HG03520 (cell line): Measurements from ENCODE around the gene LTA.

Source experiments
- ATAC-seq: cut with Tn5 transposase; IDR thresholded peaks from one replicate; pipeline ENCODE4 v1.9.1; 2021; ENCODE audit warnings: mild to moderate bottlenecking, moderate library complexity; ENCODE audit not compliant: unreplicated experiment

The LTA gene

GRCh38 chr6:31568537-31568961, 3.5 kb upstream of the LTA start:
- ATAC-seq, result peak; percentile 68

GRCh38 chr6:31569861-31570536, 2.1 kb upstream of the LTA start:
- ATAC-seq, result no peak

DNA sequence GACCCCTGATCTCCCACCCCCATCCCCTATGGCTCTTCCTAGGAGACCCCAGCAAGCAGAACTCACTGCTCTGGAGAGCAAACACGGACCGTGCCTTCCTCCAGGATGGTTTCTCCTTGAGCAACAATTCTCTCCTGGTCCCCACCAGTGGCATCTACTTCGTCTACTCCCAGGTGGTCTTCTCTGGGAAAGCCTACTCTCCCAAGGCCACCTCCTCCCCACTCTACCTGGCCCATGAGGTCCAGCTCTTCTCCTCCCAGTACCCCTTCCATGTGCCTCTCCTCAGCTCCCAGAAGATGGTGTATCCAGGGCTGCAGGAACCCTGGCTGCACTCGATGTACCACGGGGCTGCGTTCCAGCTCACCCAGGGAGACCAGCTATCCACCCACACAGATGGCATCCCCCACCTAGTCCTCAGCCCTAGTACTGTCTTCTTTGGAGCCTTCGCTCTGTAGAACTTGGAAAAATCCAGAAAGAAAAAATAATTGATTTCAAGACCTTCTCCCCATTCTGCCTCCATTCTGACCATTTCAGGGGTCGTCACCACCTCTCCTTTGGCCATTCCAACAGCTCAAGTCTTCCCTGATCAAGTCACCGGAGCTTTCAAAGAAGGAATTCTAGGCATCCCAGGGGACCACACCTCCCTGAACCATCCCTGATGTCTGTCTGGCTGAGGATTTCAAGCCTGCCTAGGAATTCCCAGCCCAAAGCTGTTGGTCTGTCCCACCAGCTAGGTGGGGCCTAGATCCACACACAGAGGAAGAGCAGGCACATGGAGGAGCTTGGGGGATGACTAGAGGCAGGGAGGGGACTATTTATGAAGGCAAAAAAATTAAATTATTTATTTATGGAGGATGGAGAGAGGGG, 1.4 kb downstream of the LTA start:
- ATAC-seq, result no peak

DNA sequence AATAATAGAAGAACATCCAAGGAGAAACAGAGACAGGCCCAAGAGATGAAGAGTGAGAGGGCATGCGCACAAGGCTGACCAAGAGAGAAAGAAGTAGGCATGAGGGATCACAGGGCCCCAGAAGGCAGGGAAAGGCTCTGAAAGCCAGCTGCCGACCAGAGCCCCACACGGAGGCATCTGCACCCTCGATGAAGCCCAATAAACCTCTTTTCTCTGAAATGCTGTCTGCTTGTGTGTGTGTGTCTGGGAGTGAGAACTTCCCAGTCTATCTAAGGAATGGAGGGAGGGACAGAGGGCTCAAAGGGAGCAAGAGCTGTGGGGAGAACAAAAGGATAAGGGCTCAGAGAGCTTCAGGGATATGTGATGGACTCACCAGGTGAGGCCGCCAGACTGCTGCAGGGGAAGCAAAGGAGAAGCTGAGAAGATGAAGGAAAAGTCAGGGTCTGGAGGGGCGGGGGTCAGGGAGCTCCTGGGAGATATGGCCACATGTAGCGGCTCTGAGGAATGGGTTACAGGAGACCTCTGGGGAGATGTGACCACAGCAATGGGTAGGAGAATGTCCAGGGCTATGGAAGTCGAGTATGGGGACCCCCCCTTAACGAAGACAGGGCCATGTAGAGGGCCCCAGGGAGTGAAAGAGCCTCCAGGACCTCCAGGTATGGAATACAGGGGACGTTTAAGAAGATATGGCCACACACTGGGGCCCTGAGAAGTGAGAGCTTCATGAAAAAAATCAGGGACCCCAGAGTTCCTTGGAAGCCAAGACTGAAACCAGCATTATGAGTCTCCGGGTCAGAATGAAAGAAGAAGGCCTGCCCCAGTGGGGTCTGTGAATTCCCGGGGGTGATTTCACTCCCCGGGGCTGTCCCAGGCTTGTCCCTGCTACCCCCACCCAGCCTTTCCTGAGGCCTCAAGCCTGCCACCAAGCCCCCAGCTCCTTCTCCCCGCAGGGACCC, 2.3 kb downstream of the LTA start:
- no peak for ATAC-seq

DNA sequence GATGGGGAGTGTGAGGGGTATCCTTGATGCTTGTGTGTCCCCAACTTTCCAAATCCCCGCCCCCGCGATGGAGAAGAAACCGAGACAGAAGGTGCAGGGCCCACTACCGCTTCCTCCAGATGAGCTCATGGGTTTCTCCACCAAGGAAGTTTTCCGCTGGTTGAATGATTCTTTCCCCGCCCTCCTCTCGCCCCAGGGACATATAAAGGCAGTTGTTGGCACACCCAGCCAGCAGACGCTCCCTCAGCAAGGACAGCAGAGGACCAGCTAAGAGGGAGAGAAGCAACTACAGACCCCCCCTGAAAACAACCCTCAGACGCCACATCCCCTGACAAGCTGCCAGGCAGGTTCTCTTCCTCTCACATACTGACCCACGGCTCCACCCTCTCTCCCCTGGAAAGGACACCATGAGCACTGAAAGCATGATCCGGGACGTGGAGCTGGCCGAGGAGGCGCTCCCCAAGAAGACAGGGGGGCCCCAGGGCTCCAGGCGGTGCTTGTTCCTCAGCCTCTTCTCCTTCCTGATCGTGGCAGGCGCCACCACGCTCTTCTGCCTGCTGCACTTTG, 3.3 kb downstream of the LTA start, which contains the start of gene TNF:
TNF (plus strand) TSS at position 231 of the 567 bp plus-strand sequence; CDS start at position 408, 177 bp downstream.
- ATAC-seq, result no peak

DNA sequence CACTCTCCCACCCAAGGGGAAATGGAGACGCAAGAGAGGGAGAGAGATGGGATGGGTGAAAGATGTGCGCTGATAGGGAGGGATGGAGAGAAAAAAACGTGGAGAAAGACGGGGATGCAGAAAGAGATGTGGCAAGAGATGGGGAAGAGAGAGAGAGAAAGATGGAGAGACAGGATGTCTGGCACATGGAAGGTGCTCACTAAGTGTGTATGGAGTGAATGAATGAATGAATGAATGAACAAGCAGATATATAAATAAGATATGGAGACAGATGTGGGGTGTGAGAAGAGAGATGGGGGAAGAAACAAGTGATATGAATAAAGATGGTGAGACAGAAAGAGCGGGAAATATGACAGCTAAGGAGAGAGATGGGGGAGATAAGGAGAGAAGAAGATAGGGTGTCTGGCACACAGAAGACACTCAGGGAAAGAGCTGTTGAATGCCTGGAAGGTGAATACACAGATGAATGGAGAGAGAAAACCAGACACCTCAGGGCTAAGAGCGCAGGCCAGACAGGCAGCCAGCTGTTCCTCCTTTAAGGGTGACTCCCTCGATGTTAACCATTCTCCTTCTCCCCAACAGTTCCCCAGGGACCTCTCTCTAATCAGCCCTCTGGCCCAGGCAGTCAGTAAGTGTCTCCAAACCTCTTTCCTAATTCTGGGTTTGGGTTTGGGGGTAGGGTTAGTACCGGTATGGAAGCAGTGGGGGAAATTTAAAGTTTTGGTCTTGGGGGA, 4.0 kb downstream of the LTA start:
- ATAC-seq, result no peak

DNA sequence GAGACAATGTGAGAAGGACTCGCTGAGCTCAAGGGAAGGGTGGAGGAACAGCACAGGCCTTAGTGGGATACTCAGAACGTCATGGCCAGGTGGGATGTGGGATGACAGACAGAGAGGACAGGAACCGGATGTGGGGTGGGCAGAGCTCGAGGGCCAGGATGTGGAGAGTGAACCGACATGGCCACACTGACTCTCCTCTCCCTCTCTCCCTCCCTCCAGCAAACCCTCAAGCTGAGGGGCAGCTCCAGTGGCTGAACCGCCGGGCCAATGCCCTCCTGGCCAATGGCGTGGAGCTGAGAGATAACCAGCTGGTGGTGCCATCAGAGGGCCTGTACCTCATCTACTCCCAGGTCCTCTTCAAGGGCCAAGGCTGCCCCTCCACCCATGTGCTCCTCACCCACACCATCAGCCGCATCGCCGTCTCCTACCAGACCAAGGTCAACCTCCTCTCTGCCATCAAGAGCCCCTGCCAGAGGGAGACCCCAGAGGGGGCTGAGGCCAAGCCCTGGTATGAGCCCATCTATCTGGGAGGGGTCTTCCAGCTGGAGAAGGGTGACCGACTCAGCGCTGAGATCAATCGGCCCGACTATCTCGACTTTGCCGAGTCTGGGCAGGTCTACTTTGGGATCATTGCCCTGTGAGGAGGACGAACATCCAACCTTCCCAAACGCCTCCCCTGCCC, 4.9 kb downstream of the LTA start:
- no peak for ATAC-seq

DNA sequence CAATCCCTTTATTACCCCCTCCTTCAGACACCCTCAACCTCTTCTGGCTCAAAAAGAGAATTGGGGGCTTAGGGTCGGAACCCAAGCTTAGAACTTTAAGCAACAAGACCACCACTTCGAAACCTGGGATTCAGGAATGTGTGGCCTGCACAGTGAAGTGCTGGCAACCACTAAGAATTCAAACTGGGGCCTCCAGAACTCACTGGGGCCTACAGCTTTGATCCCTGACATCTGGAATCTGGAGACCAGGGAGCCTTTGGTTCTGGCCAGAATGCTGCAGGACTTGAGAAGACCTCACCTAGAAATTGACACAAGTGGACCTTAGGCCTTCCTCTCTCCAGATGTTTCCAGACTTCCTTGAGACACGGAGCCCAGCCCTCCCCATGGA, 5.5 kb downstream of the LTA start:
- ATAC-seq, result no peak

DNA sequence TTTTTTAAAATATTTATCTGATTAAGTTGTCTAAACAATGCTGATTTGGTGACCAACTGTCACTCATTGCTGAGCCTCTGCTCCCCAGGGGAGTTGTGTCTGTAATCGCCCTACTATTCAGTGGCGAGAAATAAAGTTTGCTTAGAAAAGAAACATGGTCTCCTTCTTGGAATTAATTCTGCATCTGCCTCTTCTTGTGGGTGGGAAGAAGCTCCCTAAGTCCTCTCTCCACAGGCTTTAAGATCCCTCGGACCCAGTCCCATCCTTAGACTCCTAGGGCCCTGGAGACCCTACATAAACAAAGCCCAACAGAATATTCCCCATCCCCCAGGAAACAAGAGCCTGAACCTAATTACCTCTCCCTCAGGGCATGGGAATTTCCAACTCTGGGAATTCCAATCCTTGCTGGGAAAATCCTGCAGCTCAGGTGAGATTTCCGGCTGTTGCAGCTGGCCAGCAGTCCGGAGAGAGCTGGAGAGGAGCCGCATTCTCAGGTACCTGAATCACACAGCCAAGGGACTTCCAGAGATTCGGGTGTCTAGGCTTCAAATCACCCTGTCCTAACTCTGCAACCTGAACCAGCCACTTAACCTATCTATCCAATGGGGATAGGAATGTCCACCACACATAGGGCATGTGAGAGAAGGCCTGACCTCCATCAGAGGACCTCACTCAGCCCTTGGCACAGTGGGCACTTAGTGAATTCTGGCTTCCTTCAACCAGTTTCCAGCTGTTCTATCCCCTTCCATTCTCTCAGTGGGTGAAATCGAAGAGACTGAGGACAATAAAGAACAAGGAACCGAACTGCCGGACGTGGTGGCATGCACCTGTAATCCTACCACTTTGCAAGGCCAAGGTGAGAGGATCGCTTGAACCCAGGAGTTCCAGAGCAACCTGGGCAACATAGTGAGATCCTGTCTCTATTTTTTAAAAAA, 6.4 kb downstream of the LTA start:
- no peak for ATAC-seq

- ATAC-seq, result no peak
Measured at GRCh38 chr6:31579119-31579505, 7.0 kb downstream of the LTA start.

DNA sequence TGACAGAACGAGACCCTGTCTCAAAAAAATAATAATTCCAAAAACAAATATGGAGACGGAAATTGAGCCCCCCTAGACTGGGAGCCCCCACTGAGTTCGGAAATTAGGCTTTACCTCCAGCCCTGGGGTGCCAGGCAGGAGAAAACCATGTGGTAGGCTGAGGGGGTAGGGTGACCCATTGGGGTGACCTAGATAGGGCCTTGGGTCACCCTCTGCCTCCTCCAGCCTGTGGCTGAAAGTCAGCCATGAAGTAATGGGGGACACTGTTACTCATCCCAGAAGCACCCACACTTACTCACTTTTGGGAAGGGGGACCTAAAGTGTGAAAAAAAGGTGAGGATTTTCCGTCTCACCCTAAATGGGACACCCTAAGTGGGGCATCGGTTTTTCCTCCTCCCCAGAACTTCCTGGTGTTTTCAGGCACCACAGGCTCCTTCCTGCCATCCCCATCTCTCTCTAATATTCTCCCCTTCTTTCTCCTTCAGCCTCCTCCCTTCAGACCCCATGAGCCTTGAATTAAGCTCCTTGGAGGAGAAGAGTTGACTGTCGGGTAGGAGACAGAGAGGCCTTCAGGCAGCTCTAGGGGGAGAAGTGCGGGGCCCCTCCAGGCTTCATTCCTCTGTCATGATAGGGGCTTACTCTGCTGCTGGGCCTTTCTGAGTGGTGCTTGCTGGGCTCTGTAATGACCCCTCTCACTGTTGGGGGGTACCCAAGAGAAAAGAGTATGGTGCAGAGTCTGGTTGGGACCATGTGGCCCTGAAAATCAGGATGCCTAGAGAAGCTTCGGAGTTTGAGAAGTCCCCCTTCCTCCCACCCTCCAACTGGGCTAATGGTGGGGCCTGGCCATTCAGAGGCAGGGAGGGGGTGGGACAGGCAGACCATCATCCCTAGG, 7.7 kb downstream of the LTA start:
- no peak for ATAC-seq

DNA sequence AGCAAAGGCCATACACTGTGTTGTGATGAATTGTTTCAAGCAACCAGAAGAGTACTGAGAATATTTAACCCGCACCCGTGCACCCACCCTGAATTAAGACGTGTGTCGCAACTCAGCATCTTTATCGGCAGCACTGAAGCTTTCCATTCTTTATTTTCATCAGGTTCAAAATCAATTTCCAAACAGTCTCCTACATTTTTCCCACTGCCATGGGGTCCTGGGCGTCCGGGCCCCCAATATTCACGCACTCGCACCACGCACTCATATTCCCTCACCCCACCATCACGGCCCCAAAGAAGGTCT, 8.3 kb downstream of the LTA start:
- ATAC-seq, result no peak

DNA sequence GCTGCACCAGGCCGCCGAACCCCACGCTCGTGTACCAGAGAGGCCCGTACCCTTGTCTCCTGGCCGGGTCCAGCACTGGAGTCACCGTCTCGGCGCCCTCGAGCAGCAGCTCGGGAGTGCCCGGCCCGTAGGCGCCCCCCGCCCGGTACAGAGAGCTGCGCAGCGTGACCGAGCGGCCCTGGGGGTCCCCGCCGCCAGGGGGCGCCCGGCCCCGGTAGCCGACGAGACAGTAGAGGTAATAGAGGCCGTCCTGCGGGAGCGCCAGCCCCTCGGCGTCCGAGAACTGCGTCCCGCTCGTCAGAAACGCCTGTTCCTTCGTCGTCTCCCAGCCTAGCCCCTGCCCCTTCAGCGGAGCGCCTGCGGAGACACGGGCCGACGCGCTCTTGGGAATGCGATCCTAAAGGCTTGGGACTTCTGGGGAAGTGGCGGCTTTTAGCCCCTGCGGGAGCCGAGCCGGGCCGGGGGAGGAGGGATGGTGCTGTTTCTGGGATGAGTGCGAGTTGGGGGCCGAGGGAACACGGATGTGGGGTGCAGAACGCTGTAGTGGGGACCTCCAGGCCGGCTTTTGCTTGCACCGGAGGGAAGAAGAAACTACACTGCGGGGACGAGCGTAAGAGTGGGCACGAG, 8.8 kb downstream of the LTA start:
- peak; percentile 36 for ATAC-seq

DNA sequence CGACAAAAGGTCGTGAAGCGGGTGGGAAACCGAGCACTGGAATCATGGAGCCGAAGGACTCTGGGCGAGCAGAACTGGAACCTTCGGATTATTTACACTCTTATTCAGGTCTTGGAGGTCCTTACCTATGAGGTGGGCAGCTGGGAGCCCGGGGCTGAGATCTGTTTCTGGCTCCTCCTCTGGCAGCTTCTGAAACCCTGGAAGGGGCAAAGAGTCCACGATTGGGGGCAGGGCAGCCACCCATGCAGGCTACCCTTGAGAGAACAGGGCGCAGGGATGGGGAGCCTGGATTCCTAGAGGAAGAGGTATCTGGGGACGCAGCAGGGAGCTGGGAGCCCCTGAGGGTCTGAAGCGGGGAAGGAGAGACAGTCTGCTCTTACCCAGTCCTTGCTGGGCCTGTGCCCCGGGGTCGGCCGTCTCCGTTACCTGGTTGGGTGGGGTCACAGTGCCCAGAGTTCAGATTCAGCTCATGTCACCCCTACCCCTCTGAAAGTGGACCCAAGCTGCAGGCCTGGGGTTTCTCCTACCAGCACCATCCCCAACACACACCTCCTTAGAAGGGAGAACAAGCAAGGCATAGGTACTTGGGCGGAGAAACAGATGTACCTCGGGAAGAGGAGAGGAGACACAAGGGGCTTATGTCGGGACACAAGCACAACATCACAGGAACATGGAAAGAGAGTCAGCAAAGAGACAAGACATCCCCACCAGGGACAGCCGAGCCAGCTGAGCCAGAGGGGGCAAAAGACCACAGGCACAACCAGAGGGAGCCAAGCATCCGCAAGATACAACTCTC, 9.5 kb downstream of the LTA start:
- no peak for ATAC-seq

- no peak for ATAC-seq
Measured at GRCh38 chr6:31582230-31582643, 10.1 kb downstream of the LTA start, which contains the start of gene LTB. TSS of gene LTB (minus strand) at chr6:31582424. CDS start at chr6:31582417, 7 bp downstream.

GRCh38 chr6:31585491-31585890, 13.4 kb downstream of the LTA start:
- no peak for ATAC-seq
